Measurements from ENCODE around the gene LDAH.

- no peak for TF ChIP-seq BACH2 (CRISPR knock-in tag; IDR thresholded peaks at IDR 0.05; ENCODE audit: borderline replicate concordance)
- TF ChIP-seq CSDC2 (CRISPR knock-in tag; IDR thresholded peaks at IDR 0.05) = no peak
- no peak for TF ChIP-seq RARB (CRISPR knock-in tag; IDR thresholded peaks at IDR 0.05)
- TF ChIP-seq OSR1 (CRISPR knock-in tag; IDR thresholded peaks at IDR 0.05) = no peak
- TF ChIP-seq PPARA (CRISPR knock-in tag; IDR thresholded peaks at IDR 0.05; ENCODE audit: borderline replicate concordance) = no peak
Observed at GRCh38 chr2:20654535-20654813, 168.4 kb downstream of the LDAH start.

Measured in SK-N-SH treated with all-trans-retinoic acid at 6 μM for 48 hours (cell line).